Measurements from ENCODE around the gene SLC6A18. TPM values are rescaled to one million over a fixed set of nuclear protein-coding genes. Genes with fewer than 3 reads are reported as not detected.
"Not testable (repeated sequence)": the region's sequence is repeated elsewhere in the genome, so short reads cannot be mapped to it uniquely, and the experiment has no call there.

SLC6A18 gene
- total and polyA plus RNA-seq, 9 donors = not detected

GRCh38 chr5:1265461-1266455, 40.6 kb downstream of the SLC6A18 start:
- Histone ChIP-seq H3K9me3 (replicated peaks; ENCODE audit: control insufficient read depth, low read depth, low read length) (peaks cover 21% of the 10 kb centered on the region), H3K4me1 (ENCODE audit: control insufficient read depth, insufficient read depth, low read length) (no peaks in the 10 kb centered on the region), H3K27ac (ENCODE audit: low read length) (no peak overlapping the region), H3K27me3 (ENCODE audit: control insufficient read depth, insufficient read depth, low read length) (peaks cover 3% of the 10 kb centered on the region), H3K4me3 (ENCODE audit: low read length) (no peak overlapping the region), H3K36me3 (ENCODE audit: control insufficient read depth, insufficient read depth, low read length) (no peaks in the 10 kb centered on the region)
- WGBS (ENCODE audit: insufficient coverage) = 89% methylated on average over 36 of the region's 40 CpGs
- no peak for DNase-seq

DNA sequence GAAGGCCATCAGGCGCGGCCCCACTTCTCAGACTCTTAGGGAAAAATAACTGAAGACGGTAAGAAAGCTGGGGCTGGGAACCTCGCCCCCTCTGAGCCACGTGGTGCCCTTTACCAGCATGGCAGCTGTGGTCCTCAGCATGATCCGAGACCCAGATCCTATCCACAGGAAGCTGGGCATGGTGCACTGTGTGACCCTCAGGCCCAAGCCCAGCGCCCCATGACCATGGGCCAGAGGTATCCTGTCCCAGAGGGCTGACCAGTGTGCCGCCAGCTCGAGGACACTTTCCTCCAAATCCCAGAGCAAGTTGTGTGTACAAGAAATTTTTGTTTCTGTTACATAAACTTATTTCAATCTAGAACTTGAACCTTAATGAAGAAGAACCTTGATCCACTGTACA, 41.6 kb downstream of the SLC6A18 start:
- Histone ChIP-seq H3K27ac (ENCODE audit: low read length) (no peak overlapping the region), H3K9me3 (replicated peaks; ENCODE audit: control insufficient read depth, low read depth, low read length) (peaks cover 13% of the 10 kb centered on the region), H3K27me3 (ENCODE audit: control insufficient read depth, insufficient read depth, low read length) (peaks cover under 1% of the 10 kb centered on the region), H3K4me3 (ENCODE audit: low read length) (no peak overlapping the region), H3K36me3 (ENCODE audit: control insufficient read depth, insufficient read depth, low read length) (no peaks in the 10 kb centered on the region), H3K4me1 (ENCODE audit: control insufficient read depth, insufficient read depth, low read length) (no peaks in the 10 kb centered on the region)
- DNase-seq = no peak
- 89% methylated on average over 6 of the region's 9 CpGs for WGBS (ENCODE audit: insufficient coverage)

DNA sequence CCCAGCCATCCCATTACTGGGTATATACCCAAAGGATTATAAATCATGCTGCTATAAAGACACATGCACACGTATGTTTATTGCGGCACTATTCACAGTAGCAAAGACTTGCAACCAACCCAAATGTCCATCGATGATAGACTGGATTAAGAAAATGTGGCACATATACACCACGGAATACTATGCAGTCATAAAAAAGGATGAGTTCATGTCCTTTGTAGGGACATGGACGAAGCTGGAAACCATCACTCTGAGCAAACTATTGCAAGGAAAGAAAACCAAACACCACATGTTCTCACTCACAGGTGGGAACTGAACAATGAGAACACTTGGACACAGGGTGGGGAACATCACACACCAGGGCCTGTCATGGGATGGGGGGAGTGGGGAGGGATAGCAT, 42.3 kb downstream of the SLC6A18 start:
- not testable (repeated sequence) for DNase-seq; H3K27ac ChIP-seq (ENCODE audit: low read length); H3K4me3 ChIP-seq (ENCODE audit: low read length); H3K9me3 ChIP-seq (replicated peaks; ENCODE audit: control insufficient read depth, low read depth, low read length); H3K4me1 ChIP-seq (ENCODE audit: control insufficient read depth, insufficient read depth, low read length); H3K36me3 ChIP-seq (ENCODE audit: control insufficient read depth, insufficient read depth, low read length); H3K27me3 ChIP-seq (ENCODE audit: control insufficient read depth, insufficient read depth, low read length)
- no CpG with 5 or more reads among the region's 5 CpGs for WGBS (ENCODE audit: insufficient coverage)

DNA sequence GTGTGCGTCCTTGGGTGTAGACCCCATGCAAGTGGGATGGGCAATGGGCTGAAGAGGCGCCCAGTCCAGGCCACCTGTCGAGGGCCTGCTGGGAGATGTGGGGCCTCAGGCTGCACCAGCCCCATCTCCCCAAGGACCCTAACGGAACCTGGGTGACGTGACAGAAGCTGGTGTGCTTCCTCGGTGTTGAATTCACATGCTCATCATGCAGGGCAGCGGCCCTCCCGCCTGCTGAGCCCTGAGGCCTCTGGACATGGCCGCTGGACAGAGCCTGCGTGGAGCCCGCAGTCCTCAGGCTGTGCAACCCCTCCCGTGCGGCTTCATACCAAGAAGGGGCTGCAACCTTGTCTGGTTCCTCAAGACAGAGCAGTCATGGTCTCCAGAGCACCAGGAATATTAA, 42.9 kb downstream of the SLC6A18 start:
- 82% methylated on average over 11 of the region's 13 CpGs for WGBS (ENCODE audit: insufficient coverage)
- H3K4me1 ChIP-seq (ENCODE audit: control insufficient read depth, insufficient read depth, low read length) = no peaks in the 10 kb centered on the region
- H3K36me3 ChIP-seq (ENCODE audit: control insufficient read depth, insufficient read depth, low read length) = no peaks in the 10 kb centered on the region
- H3K27me3 ChIP-seq (ENCODE audit: control insufficient read depth, insufficient read depth, low read length) = no peaks in the 10 kb centered on the region
- peaks cover under 1% of the 10 kb centered on the region for H3K9me3 ChIP-seq (replicated peaks; ENCODE audit: control insufficient read depth, low read depth, low read length)
- H3K27ac ChIP-seq (ENCODE audit: low read length) = no peak overlapping the region
- H3K4me3 ChIP-seq (ENCODE audit: low read length) = no peak overlapping the region
- no peak for DNase-seq

DNA sequence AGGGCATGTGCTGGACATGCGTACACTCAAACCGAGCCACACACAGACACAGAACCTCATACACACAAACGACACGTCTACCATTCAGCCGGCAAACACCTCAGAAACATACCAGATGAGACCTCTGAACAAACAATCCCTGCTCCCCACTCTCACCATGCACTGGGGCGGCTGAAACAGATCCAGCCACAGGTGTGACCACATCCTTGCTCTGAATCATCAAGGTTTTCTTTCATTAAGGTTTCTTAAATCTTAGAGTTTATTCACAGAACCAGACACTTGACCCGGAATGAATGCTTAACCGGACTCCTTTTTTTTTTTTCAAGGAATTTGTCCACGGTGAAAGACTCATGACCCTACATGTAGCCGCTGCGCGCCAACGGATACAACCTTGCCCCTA, 43.5 kb downstream of the SLC6A18 start:
- no peak for DNase-seq
- WGBS (ENCODE audit: insufficient coverage) = 81% methylated on average over 9 of the region's 13 CpGs
- no peak overlapping the region for H3K27ac ChIP-seq (ENCODE audit: low read length)
- no peaks in the 10 kb centered on the region for H3K27me3 ChIP-seq (ENCODE audit: control insufficient read depth, insufficient read depth, low read length)
- H3K4me3 ChIP-seq (ENCODE audit: low read length) = no peak overlapping the region
- no peaks in the 10 kb centered on the region for H3K4me1 ChIP-seq (ENCODE audit: control insufficient read depth, insufficient read depth, low read length)
- no peaks in the 10 kb centered on the region for H3K36me3 ChIP-seq (ENCODE audit: control insufficient read depth, insufficient read depth, low read length)
- no peaks in the 10 kb centered on the region for H3K9me3 ChIP-seq (replicated peaks; ENCODE audit: control insufficient read depth, low read depth, low read length)

- no peaks in the 10 kb centered on the region for H3K27me3 ChIP-seq (ENCODE audit: control insufficient read depth, insufficient read depth, low read length)
- no peaks in the 10 kb centered on the region for H3K9me3 ChIP-seq (replicated peaks; ENCODE audit: control insufficient read depth, low read depth, low read length)
- H3K4me1 ChIP-seq (ENCODE audit: control insufficient read depth, insufficient read depth, low read length) = no peaks in the 10 kb centered on the region
- H3K4me3 ChIP-seq (ENCODE audit: low read length) = no peak overlapping the region
- H3K27ac ChIP-seq (ENCODE audit: low read length) = no peak overlapping the region
- no peak for DNase-seq
- no peaks in the 10 kb centered on the region for H3K36me3 ChIP-seq (ENCODE audit: control insufficient read depth, insufficient read depth, low read length)
- WGBS (ENCODE audit: insufficient coverage) = 89% methylated on average over 19 of the region's 22 CpGs
These were observed 45.2 kb downstream of the SLC6A18 start for GRCh38 chr5:1270426-1270825.

DNA sequence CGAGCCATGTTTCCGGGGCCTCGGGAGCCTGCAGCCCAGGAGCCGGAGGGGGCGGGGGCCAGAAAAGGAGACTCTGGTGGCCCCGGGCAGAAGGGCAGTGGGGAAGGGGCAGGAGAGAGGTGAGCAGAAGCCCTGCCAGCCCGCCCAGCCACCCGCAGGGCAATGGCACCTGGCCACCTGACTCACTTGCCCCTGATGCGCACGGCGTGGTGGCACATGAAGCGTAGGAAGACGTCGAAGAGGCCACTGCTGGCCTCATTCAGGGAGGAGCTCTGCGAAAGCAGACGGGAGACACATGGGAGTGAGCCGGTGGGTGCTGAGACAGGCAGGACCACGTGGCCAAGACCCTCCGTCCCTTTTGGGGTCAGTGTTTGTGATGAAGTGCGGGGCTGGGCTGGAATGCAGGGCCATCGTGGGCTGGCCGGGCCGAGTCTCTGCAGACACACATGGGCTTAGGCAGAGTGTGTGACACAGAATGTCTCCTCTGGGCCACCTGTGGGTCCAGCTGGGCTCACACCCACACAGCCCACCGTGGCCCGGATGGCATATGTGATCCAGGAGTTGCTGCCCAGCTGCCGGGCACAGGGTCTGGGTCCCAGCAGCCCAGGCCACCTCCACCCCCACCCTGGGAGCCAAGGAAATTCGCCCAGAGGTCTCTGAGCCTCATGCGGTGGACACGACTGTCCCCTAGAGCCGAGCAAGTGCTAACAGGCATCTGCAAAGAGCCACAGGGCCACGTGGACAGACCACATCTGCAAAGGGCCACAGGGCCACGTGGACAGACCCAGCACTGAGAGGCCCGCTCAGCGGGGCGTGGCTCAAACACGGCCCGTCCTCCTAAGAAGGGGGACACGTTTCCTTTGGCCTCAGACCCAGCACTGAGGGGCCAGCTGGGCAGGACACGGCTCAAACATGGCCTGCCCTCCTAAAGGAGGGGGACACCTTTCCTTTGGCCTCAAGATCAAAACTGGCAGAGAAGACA, 46.0 kb downstream of the SLC6A18 start:
- Histone ChIP-seq H3K27ac (ENCODE audit: low read length) (no peak overlapping the region), H3K4me3 (ENCODE audit: low read length) (no peak overlapping the region), H3K9me3 (replicated peaks; ENCODE audit: control insufficient read depth, low read depth, low read length) (no peaks in the 10 kb centered on the region), H3K36me3 (ENCODE audit: control insufficient read depth, insufficient read depth, low read length) (no peaks in the 10 kb centered on the region), H3K4me1 (ENCODE audit: control insufficient read depth, insufficient read depth, low read length) (no peaks in the 10 kb centered on the region), H3K27me3 (ENCODE audit: control insufficient read depth, insufficient read depth, low read length) (no peaks in the 10 kb centered on the region)
- 91% methylated on average over 39 of the region's 39 CpGs for WGBS (ENCODE audit: insufficient coverage)
- DNase-seq = no peak

- Histone ChIP-seq H3K27me3 (ENCODE audit: control insufficient read depth, insufficient read depth, low read length) (no peaks in the 10 kb centered on the region), H3K4me3 (ENCODE audit: low read length) (no peak overlapping the region), H3K27ac (ENCODE audit: low read length) (no peak overlapping the region), H3K4me1 (ENCODE audit: control insufficient read depth, insufficient read depth, low read length) (no peaks in the 10 kb centered on the region), H3K36me3 (ENCODE audit: control insufficient read depth, insufficient read depth, low read length) (no peaks in the 10 kb centered on the region), H3K9me3 (replicated peaks; ENCODE audit: control insufficient read depth, low read depth, low read length) (no peaks in the 10 kb centered on the region)
- 97% methylated on average over 16 of the region's 21 CpGs for WGBS (ENCODE audit: insufficient coverage)
- DNase-seq = no peak
These were observed 47.0 kb downstream of the SLC6A18 start for GRCh38 chr5:1272201-1272600.

DNA sequence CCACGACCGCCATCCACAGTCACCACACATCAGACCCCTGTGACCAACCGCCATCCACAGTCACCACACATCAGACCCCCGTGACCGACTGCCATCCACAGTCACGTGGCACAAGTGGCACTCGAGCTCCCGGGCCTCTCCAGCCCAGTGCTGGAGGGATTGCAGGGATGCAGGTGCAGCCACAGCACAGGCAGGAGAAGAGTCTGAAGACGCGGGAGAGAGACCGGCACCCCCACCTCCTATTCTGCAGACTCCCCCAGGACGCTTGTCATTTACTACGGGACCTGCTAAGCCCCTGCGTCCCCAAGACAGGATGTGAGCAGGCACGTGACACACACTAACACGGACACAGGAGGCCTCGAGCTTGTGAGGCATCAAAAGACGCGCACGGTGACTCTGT, 48.6 kb downstream of the SLC6A18 start:
- no peaks in the 10 kb centered on the region for H3K4me1 ChIP-seq (ENCODE audit: control insufficient read depth, insufficient read depth, low read length)
- H3K9me3 ChIP-seq (replicated peaks; ENCODE audit: control insufficient read depth, low read depth, low read length) = no peaks in the 10 kb centered on the region
- no peaks in the 10 kb centered on the region for H3K27me3 ChIP-seq (ENCODE audit: control insufficient read depth, insufficient read depth, low read length)
- no peak overlapping the region for H3K27ac ChIP-seq (ENCODE audit: low read length)
- DNase-seq = no peak
- H3K4me3 ChIP-seq (ENCODE audit: low read length) = no peak overlapping the region
- 90% methylated on average over 17 of the region's 20 CpGs for WGBS (ENCODE audit: insufficient coverage)
- H3K36me3 ChIP-seq (ENCODE audit: control insufficient read depth, insufficient read depth, low read length) = no peaks in the 10 kb centered on the region

- Histone ChIP-seq H3K27me3 (ENCODE audit: control insufficient read depth, insufficient read depth, low read length) (no peaks in the 10 kb centered on the region), H3K36me3 (ENCODE audit: control insufficient read depth, insufficient read depth, low read length) (no peaks in the 10 kb centered on the region), H3K4me1 (ENCODE audit: control insufficient read depth, insufficient read depth, low read length) (no peaks in the 10 kb centered on the region), H3K27ac (ENCODE audit: low read length) (no peak overlapping the region), H3K4me3 (ENCODE audit: low read length) (no peak overlapping the region), H3K9me3 (replicated peaks; ENCODE audit: control insufficient read depth, low read depth, low read length) (no peaks in the 10 kb centered on the region)
- DNase-seq = no peak
- WGBS (ENCODE audit: insufficient coverage) = 88% methylated on average over 7 of the region's 16 CpGs
These were observed 49.3 kb downstream of the SLC6A18 start for GRCh38 chr5:1274471-1274870.

Data from muscle of leg (tissue), 11 donors.